HepG2 (cell line): ENCODE measurements around the gene MAN2A1. TPM values are rescaled to one million over a fixed set of nuclear protein-coding genes. Genes with fewer than 3 reads are reported as not detected.
A peak's percentile ranks its signal among the peaks of the same experiment; 100 is the strongest.

Experiments used
- FOXA1 ChIP-seq, 2 experiments: fragments of 450-650 bp in 1 of 2; sonication (generic) in 1 of 2; formaldehyde crosslinking in 1 of 2; IDR thresholded peaks; 2 replicates each; pipeline versions ENCODE4 v1.4.0 to v1.6.1; 2016 to 2020; ENCODE audit warnings: missing genetic modification reagents in 1 of 2
- GLI4 ChIP-seq: sonication (generic); formaldehyde crosslinking; IDR thresholded peaks from 2 replicates; pipeline ENCODE4 v1.5.1; 2020; ENCODE audit warnings: missing genetic modification reagents, mild to moderate bottlenecking, moderate library complexity, borderline replicate concordance
- HOXA5 ChIP-seq: sonication (generic); formaldehyde crosslinking; IDR thresholded peaks from 2 replicates; pipeline ENCODE4 v1.4.0; 2020; ENCODE audit warnings: missing genetic modification reagents
- HOXA9 ChIP-seq: sonication (generic); formaldehyde crosslinking; IDR thresholded peaks from 2 replicates; pipeline ENCODE4 v1.8.1; 2022; ENCODE audit warnings: missing genetic modification reagents, mild to moderate bottlenecking, moderate library complexity, borderline replicate concordance
- KLF12 ChIP-seq: sonication (generic); formaldehyde crosslinking; IDR thresholded peaks from 2 replicates; pipeline ENCODE4 v1.4.0; 2020; ENCODE audit warnings: missing genetic modification reagents, borderline replicate concordance
- RARA ChIP-seq: IDR thresholded peaks from 2 replicates; pipeline ENCODE4 v1.6.1; 2016; ENCODE audit warnings: missing genetic modification reagents, missing compliant biosample characterization
- SP5 ChIP-seq: IDR thresholded peaks from 2 replicates; pipeline ENCODE4 v1.6.1; 2016; ENCODE audit warnings: low read depth, borderline replicate concordance
- ZNF484 ChIP-seq: sonication (generic); formaldehyde crosslinking; IDR thresholded peaks from 2 replicates; pipeline ENCODE4 v1.5.1; 2020; ENCODE audit warnings: mild to moderate bottlenecking, low read depth, missing genetic modification reagents, borderline replicate concordance
- ZSCAN20 ChIP-seq: sonication (generic); formaldehyde crosslinking; IDR thresholded peaks from 2 replicates; pipeline ENCODE4 v1.4.0; 2020; ENCODE audit warnings: missing genetic modification reagents, mild to moderate bottlenecking, borderline replicate concordance
- polyA plus RNA-seq, 8 experiments: library from polyadenylated mRNA; depleted of rRNA in 3 of 8; stranded (reverse) in 7 of 8; unstranded in 1 of 8; fragments of >200 nt; fragmentation: Illumina TruSeq in 4 of 8; extraction: Trizol in 4 of 8; gene quantifications; 2 replicates each; pipeline versions ENCODE4 v1.2.1 to v1.2.3, GENCODE V29; 2011 to 2016; ENCODE audit warnings: low read depth in 4 of 8, missing spikeins in 1 of 8, mixed read lengths in 1 of 8; ENCODE audit not compliant: insufficient read depth in 1 of 8
- total RNA-seq, 5 experiments: library from RNA; depleted of rRNA; stranded (reverse); fragments of >200 nt; fragmentation: Illumina TruSeq; extraction: Trizol; gene quantifications; 2 replicates each; pipeline ENCODE4 v1.2.3, GENCODE V29; 2016; ENCODE audit warnings: low read depth in 1 of 5
- TF ChIP-seq, protein P1 (sequence below): sonication (generic); formaldehyde crosslinking; IDR thresholded peaks from 2 replicates; pipeline ENCODE4 v1.4.0; 2020; ENCODE audit warnings: missing genetic modification reagents, borderline replicate concordance
- TF ChIP-seq, protein P2 (sequence below): sonication (generic); formaldehyde crosslinking; IDR thresholded peaks from 2 replicates; pipeline ENCODE4 v1.4.0; 2020; ENCODE audit warnings: missing genetic modification reagents
- TF ChIP-seq, protein P3 (sequence below): sonication (generic); formaldehyde crosslinking; IDR thresholded peaks from 2 replicates; pipeline ENCODE4 v1.4.0; 2020; ENCODE audit warnings: missing genetic modification reagents
- TF ChIP-seq, protein P4 (sequence below): IDR thresholded peaks from 2 replicates; pipeline ENCODE4 v1.6.1; 2012; ENCODE audit warnings: low read length, improper control_type of control experiment
- TF ChIP-seq, protein P5 (sequence below): sonication (generic); formaldehyde crosslinking; IDR thresholded peaks from 2 replicates; pipeline ENCODE4 v1.5.1; 2020; ENCODE audit warnings: mild to moderate bottlenecking, missing genetic modification reagents, borderline replicate concordance
- TF ChIP-seq, protein P6 (sequence below): sonication (generic); formaldehyde crosslinking; IDR thresholded peaks from 2 replicates; pipeline ENCODE4 v1.4.0; 2020; ENCODE audit warnings: mild to moderate bottlenecking, missing genetic modification reagents

The MAN2A1 gene
- total and polyA plus RNA-seq, 2 of the 13 experiments (the other 11 are each of a cell fraction or from before 2014, with no cell fraction given) = 56.2 to 80.5 TPM

DNA sequence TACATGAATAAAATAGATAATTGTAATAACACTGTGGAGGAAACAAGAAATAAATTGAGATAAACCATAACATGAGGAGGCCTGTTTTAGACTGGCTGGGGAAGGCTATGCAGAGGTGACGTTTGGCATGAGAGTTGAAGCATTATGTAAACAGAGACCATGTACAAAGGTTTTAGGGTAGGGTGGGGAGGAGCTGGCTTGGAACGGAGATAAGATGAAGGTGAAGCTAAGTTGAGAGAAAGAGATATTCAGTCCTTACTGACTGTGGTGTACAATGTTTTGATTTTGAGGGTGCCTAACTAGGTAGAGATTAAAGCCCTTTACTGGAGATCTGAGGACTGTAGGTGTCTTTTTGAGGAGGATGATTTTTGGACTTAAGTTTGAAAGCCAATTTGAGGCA is 17.8 kb downstream of the MAN2A1 start (continued):
- TF ChIP-seq, protein P1, sequence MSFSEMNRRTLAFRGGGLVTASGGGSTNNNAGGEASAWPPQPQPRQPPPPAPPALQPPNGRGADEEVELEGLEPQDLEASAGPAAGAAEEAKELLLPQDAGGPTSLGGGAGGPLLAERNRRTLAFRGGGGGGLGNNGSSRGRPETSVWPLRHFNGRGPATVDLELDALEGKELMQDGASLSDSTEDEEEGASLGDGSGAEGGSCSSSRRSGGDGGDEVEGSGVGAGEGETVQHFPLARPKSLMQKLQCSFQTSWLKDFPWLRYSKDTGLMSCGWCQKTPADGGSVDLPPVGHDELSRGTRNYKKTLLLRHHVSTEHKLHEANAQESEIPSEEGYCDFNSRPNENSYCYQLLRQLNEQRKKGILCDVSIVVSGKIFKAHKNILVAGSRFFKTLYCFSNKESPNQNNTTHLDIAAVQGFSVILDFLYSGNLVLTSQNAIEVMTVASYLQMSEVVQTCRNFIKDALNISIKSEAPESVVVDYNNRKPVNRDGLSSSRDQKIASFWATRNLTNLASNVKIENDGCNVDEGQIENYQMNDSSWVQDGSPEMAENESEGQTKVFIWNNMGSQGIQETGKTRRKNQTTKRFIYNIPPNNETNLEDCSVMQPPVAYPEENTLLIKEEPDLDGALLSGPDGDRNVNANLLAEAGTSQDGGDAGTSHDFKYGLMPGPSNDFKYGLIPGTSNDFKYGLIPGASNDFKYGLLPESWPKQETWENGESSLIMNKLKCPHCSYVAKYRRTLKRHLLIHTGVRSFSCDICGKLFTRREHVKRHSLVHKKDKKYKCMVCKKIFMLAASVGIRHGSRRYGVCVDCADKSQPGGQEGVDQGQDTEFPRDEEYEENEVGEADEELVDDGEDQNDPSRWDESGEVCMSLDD (CRISPR knock-in tag) = no peak
- TF ChIP-seq, protein P2, sequence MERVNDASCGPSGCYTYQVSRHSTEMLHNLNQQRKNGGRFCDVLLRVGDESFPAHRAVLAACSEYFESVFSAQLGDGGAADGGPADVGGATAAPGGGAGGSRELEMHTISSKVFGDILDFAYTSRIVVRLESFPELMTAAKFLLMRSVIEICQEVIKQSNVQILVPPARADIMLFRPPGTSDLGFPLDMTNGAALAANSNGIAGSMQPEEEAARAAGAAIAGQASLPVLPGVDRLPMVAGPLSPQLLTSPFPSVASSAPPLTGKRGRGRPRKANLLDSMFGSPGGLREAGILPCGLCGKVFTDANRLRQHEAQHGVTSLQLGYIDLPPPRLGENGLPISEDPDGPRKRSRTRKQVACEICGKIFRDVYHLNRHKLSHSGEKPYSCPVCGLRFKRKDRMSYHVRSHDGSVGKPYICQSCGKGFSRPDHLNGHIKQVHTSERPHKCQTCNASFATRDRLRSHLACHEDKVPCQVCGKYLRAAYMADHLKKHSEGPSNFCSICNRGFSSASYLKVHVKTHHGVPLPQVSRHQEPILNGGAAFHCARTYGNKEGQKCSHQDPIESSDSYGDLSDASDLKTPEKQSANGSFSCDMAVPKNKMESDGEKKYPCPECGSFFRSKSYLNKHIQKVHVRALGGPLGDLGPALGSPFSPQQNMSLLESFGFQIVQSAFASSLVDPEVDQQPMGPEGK (CRISPR knock-in tag) = peak; percentile 34; the same call in 1 of the 2 replicates
- no peak for TF ChIP-seq HOXA9
- TF ChIP-seq, protein P3, sequence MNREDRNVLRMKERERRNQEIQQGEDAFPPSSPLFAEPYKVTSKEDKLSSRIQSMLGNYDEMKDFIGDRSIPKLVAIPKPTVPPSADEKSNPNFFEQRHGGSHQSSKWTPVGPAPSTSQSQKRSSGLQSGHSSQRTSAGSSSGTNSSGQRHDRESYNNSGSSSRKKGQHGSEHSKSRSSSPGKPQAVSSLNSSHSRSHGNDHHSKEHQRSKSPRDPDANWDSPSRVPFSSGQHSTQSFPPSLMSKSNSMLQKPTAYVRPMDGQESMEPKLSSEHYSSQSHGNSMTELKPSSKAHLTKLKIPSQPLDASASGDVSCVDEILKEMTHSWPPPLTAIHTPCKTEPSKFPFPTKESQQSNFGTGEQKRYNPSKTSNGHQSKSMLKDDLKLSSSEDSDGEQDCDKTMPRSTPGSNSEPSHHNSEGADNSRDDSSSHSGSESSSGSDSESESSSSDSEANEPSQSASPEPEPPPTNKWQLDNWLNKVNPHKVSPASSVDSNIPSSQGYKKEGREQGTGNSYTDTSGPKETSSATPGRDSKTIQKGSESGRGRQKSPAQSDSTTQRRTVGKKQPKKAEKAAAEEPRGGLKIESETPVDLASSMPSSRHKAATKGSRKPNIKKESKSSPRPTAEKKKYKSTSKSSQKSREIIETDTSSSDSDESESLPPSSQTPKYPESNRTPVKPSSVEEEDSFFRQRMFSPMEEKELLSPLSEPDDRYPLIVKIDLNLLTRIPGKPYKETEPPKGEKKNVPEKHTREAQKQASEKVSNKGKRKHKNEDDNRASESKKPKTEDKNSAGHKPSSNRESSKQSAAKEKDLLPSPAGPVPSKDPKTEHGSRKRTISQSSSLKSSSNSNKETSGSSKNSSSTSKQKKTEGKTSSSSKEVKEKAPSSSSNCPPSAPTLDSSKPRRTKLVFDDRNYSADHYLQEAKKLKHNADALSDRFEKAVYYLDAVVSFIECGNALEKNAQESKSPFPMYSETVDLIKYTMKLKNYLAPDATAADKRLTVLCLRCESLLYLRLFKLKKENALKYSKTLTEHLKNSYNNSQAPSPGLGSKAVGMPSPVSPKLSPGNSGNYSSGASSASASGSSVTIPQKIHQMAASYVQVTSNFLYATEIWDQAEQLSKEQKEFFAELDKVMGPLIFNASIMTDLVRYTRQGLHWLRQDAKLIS (CRISPR knock-in tag) = no peak
- no peak for TF ChIP-seq HOXA5 (CRISPR knock-in tag)
- TF ChIP-seq GLI4 = no peak
- TF ChIP-seq FOXA1 (IDR thresholded peaks at IDR 0.05) = no peak
- peak; percentile 87 for TF ChIP-seq FOXA1 (CRISPR knock-in tag; IDR thresholded peaks at IDR 0.05)
- no peak for TF ChIP-seq ZSCAN20 (CRISPR knock-in tag)
- TF ChIP-seq, protein P4, sequence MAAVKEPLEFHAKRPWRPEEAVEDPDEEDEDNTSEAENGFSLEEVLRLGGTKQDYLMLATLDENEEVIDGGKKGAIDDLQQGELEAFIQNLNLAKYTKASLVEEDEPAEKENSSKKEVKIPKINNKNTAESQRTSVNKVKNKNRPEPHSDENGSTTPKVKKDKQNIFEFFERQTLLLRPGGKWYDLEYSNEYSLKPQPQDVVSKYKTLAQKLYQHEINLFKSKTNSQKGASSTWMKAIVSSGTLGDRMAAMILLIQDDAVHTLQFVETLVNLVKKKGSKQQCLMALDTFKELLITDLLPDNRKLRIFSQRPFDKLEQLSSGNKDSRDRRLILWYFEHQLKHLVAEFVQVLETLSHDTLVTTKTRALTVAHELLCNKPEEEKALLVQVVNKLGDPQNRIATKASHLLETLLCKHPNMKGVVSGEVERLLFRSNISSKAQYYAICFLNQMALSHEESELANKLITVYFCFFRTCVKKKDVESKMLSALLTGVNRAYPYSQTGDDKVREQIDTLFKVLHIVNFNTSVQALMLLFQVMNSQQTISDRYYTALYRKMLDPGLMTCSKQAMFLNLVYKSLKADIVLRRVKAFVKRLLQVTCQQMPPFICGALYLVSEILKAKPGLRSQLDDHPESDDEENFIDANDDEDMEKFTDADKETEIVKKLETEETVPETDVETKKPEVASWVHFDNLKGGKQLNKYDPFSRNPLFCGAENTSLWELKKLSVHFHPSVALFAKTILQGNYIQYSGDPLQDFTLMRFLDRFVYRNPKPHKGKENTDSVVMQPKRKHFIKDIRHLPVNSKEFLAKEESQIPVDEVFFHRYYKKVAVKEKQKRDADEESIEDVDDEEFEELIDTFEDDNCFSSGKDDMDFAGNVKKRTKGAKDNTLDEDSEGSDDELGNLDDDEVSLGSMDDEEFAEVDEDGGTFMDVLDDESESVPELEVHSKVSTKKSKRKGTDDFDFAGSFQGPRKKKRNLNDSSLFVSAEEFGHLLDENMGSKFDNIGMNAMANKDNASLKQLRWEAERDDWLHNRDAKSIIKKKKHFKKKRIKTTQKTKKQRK = no peak
- no peak for TF ChIP-seq ZNF484 (CRISPR knock-in tag)
- 0 out of 2 replicates have a peak, but pooled peaks have one; percentile 21 for TF ChIP-seq SP5 (CRISPR knock-in tag)
- TF ChIP-seq, protein P5, sequence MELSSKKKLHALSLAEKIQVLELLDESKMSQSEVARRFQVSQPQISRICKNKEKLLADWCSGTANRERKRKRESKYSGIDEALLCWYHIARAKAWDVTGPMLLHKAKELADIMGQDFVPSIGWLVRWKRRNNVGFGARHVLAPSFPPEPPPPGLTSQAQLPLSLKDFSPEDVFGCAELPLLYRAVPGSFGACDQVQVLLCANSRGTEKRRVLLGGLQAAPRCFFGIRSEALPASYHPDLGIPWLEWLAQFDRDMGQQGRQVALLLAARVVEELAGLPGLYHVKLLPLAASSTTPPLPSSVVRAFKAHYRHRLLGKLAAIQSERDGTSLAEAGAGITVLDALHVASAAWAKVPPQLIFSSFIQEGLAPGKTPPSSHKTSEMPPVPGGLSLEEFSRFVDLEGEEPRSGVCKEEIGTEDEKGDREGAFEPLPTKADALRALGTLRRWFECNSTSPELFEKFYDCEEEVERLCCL (CRISPR knock-in tag) = no peak
- no peak for TF ChIP-seq RARA (CRISPR knock-in tag)
- TF ChIP-seq, protein P6, sequence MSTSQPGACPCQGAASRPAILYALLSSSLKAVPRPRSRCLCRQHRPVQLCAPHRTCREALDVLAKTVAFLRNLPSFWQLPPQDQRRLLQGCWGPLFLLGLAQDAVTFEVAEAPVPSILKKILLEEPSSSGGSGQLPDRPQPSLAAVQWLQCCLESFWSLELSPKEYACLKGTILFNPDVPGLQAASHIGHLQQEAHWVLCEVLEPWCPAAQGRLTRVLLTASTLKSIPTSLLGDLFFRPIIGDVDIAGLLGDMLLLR (CRISPR knock-in tag) = no peak
- no peak for TF ChIP-seq KLF12 (CRISPR knock-in tag)
